ENCODE measurements around the gene ELMO1. TPM values are rescaled to one million over a fixed set of nuclear protein-coding genes. Genes with fewer than 3 reads are reported as not detected.

Gene ELMO1
- total RNA-seq, 1 donor from 2014 or later = 0.69 TPM

DNA sequence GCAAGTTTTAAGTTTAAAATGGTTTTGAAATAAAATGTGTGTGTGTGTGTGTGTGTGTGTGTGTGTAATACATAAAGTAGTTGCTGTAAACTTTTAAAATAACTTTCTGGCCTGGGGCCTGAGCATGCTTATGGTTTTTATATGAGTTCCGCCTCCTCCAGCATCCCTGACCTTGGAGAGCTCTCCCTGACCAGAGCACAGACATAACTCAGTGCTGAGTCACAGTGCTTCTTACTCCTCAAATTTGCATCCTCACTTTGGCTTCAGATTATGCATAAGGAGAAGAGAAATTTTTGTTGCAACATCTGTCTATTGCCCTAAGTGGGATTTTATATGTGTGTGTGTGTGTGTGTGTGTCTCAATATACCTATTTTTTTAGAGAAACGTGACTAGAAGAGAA lies 200.8 kb downstream of the ELMO1 start:
- no peak for TF ChIP-seq CTCF (conservative IDR thresholded peaks at IDR 0.05; ENCODE audit: low read depth, low read length)
- DNase-seq (ENCODE audit: low read depth) = no peak
- no peak overlapping the region for H3K4me3 ChIP-seq (ENCODE audit: low read depth, low read length)

- DNase-seq (ENCODE audit: low read depth) = no peak
- no peak for TF ChIP-seq CTCF (conservative IDR thresholded peaks at IDR 0.05; ENCODE audit: low read depth, low read length)
- H3K4me3 ChIP-seq (ENCODE audit: low read depth, low read length) = no peak overlapping the region
These were observed 203.1 kb downstream of the ELMO1 start for GRCh38 chr7:37245590-37245989.

GRCh38 chr7:37236906-37237305 lies 211.8 kb downstream of the ELMO1 start:
- TF ChIP-seq CTCF (conservative IDR thresholded peaks at IDR 0.05; ENCODE audit: low read depth, low read length) = no peak
- H3K4me3 ChIP-seq (ENCODE audit: low read depth, low read length) = no peak overlapping the region
- DNase-seq (ENCODE audit: low read depth) = no peak

- no peak overlapping the region for H3K4me3 ChIP-seq (ENCODE audit: low read depth, low read length)
- no peak for TF ChIP-seq CTCF (conservative IDR thresholded peaks at IDR 0.05; ENCODE audit: low read depth, low read length)
- DNase-seq (ENCODE audit: low read depth) = no peak
These were observed 212.9 kb downstream of the ELMO1 start for GRCh38 chr7:37235813-37236212.

GRCh38 chr7:37234928-37235327 lies 213.7 kb downstream of the ELMO1 start:
- no peak for DNase-seq (ENCODE audit: low read depth)
- no peak overlapping the region for H3K4me3 ChIP-seq (ENCODE audit: low read depth, low read length)
- peak; percentile 80 for TF ChIP-seq CTCF (conservative IDR thresholded peaks at IDR 0.05; ENCODE audit: low read depth, low read length)

DNA sequence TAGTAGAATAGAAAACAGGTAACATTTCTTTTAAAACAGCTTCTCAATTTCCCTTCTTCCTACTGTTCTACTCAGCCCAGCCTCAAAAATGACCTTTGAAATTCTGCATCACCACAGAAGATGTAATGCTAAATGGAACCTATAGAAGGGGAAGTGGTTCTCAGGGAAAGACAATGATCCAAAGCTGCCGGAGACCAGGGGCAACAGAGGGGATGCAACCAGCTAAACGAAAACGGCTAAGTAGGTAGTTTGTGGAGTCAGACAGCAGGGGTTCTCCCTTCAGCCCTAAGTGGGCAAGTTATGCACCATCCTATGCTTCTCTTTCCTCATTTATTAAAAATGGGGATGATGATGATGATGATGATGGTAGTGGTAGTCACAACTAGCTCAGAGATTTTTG lies 214.3 kb downstream of the ELMO1 start:
- DNase-seq (ENCODE audit: low read depth) = no peak
- H3K4me3 ChIP-seq (ENCODE audit: low read depth, low read length) = no peak overlapping the region
- no peak for TF ChIP-seq CTCF (conservative IDR thresholded peaks at IDR 0.05; ENCODE audit: low read depth, low read length)

DNA sequence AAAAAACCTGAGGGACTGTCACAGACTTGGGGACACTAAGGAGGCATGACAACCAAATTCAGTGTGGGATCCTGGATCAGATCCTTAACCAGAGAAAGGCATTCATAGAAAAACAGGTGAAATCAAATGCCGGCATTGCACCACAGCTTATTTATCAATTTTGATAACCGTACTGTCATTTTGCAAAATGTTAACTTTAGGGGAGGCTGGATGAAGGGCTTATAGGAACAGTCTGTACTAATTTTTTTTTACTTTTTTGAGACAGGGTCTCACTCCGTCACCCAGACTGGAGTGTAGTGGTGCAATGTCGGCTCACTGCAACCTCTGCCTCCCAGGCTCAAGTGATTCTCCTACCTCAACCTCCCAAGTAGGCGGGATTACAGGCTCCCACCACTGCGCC lies 217.1 kb downstream of the ELMO1 start:
- no peak for DNase-seq (ENCODE audit: low read depth)
- TF ChIP-seq CTCF (conservative IDR thresholded peaks at IDR 0.05; ENCODE audit: low read depth, low read length) = no peak
- no peak overlapping the region for H3K4me3 ChIP-seq (ENCODE audit: low read depth, low read length)

Data from epithelial cell of proximal tubule (primary cell).